B cell (primary cell): ENCODE data around the gene PSENEN. TPM values are rescaled to one million over a fixed set of nuclear protein-coding genes. Genes with fewer than 3 reads are reported as not detected.

Experiments used
- ATAC-seq: fragments of 200-7000 bp; cut with Tn5 transposase; one replicate; pipeline ENCODE4 v1.10.0; 2021; ENCODE audit warnings: low read depth, mild to moderate bottlenecking, moderate number of reproducible peaks, moderate library complexity
- CTCF ChIA-PET: fragments of 350-600 bp; sonication (Branson Sonifier 250); formaldehyde crosslinking; loops from one replicate; lab custom pipeline; 2021; ENCODE audit warnings: antibody characterized with exemption, inconsistent platforms; lab: Charles Lee
- POLR2A ChIA-PET: fragments of 350-600 bp; sonication (Branson Sonifier 250); formaldehyde crosslinking; loops from one replicate; lab custom pipeline; 2021; ENCODE audit warnings: antibody characterized with exemption; lab: Charles Lee
- DNase-seq: peaks from one replicate; pipeline ENCODE4 v3.0.0; 2013
- H2AFZ ChIP-seq: 2 replicates; pipeline ENCODE4 v1.6.1; 2012; ENCODE audit warnings: mild to moderate bottlenecking, low read depth, low read length; ENCODE audit not compliant: insufficient read depth, poor library complexity, severe bottlenecking
- H3K27ac ChIP-seq, 2 donors: 1 replicate in 1 of 2; 2 replicates in 1 of 2; pipeline ENCODE4 v1.5.1; 2012 to 2013; ENCODE audit warnings: low read length in 2 of 2, mild to moderate bottlenecking in 2 of 2, moderate library complexity in 1 of 2
- H3K27me3 ChIP-seq, 4 experiments: fragments of 200-600 bp in 1 of 4; sonication (generic) in 1 of 4; replicated peaks in 1 of 4; 1 replicate in 2 of 4; 2 replicates in 2 of 4; pipeline versions ENCODE4 v1.6.1 to v1.7.0; 2013 to 2016; ENCODE audit warnings: low read length in 3 of 4, mild to moderate bottlenecking in 2 of 4, mixed read lengths in 1 of 4, moderate library complexity in 1 of 4; ENCODE audit not compliant: insufficient read depth in 4 of 4, control insufficient read depth in 3 of 4; ENCODE audit errors: control extremely low read depth in 1 of 4
- H3K36me3 ChIP-seq, 2 experiments: replicated peaks in 1 of 2; 1 replicate in 1 of 2; 2 replicates in 1 of 2; pipeline versions ENCODE4 v1.6.1 to v1.7.1; 2013; ENCODE audit warnings: low read length in 1 of 2; ENCODE audit not compliant: insufficient read depth in 2 of 2, control insufficient read depth in 1 of 2; ENCODE audit errors: control extremely low read depth in 1 of 2, extremely low read depth in 1 of 2
- H3K4me1 ChIP-seq, 2 donors: fragments of 200-600 bp in 1 of 2; sonication (generic) in 1 of 2; 1 replicate in 1 of 2; 2 replicates in 1 of 2; pipeline versions ENCODE4 v1.5.1 to v1.6.1; 2013 to 2017; ENCODE audit warnings: low read length in 2 of 2; ENCODE audit not compliant: control insufficient read depth in 2 of 2, insufficient read depth in 2 of 2
- H3K4me2 ChIP-seq: replicated peaks from 2 replicates; pipeline ENCODE3; 2012; ENCODE audit warnings: mild to moderate bottlenecking, low read depth, low read length; ENCODE audit not compliant: poor library complexity, severe bottlenecking
- H3K4me3 ChIP-seq, 5 experiments: fragments of 200-600 bp in 1 of 5; sonication (generic) in 1 of 5; 1 replicate in 3 of 5; 2 replicates in 2 of 5; pipeline versions ENCODE4 v1.5.1 to v1.7.0; 2011 to 2016; ENCODE audit warnings: low read length in 4 of 5, mild to moderate bottlenecking in 4 of 5, low read depth in 2 of 5, control low read depth in 1 of 5, moderate library complexity in 1 of 5; ENCODE audit not compliant: insufficient read depth in 1 of 5; ENCODE audit errors: control extremely low read depth in 1 of 5, extremely low read depth in 1 of 5
- H3K79me2 ChIP-seq: fragments of 200-600 bp; sonication (generic); one replicate; pipeline ENCODE4 v1.6.0; 2016; ENCODE audit warnings: low read length; ENCODE audit not compliant: control insufficient read depth, insufficient read depth
- H3K9ac ChIP-seq: fragments of 200-600 bp; sonication (generic); 2 replicates; pipeline ENCODE4 v1.6.1; 2017; ENCODE audit warnings: mild to moderate bottlenecking, low read length, moderate library complexity
- H3K9me3 ChIP-seq, 3 donors: one replicate each; pipeline versions ENCODE4 v1.6.1 to v1.7.1; 2013; ENCODE audit warnings: low read length in 2 of 3; ENCODE audit not compliant: control insufficient read depth in 2 of 3, insufficient read depth in 1 of 3; ENCODE audit errors: control extremely low read depth in 1 of 3
- H4K20me1 ChIP-seq: 2 replicates; pipeline ENCODE4 v1.6.0; 2012; ENCODE audit warnings: mild to moderate bottlenecking, low read length; ENCODE audit not compliant: insufficient read depth, control insufficient read depth, poor library complexity, severe bottlenecking
- H3K27ac Mint-ChIP-seq: one replicate; pipeline ENCODE4 v1.8.0; 2021; ENCODE audit warnings: mixed read lengths
- H3K27me3 Mint-ChIP-seq: one replicate; pipeline ENCODE4 v1.8.0; 2021; ENCODE audit warnings: mixed read lengths
- H3K4me1 Mint-ChIP-seq: one replicate; pipeline ENCODE4 v1.8.0; 2021; ENCODE audit warnings: mixed read lengths
- H3K4me3 Mint-ChIP-seq: one replicate; pipeline ENCODE4 v1.8.0; 2021; ENCODE audit warnings: mixed read lengths
- H3K9me3 Mint-ChIP-seq: one replicate; pipeline ENCODE4 v1.8.0; 2022; ENCODE audit warnings: mixed read lengths; ENCODE audit not compliant: insufficient read depth
- EZH2 ChIP-seq: IDR thresholded peaks from 2 replicates; pipeline ENCODE4 v1.6.1; 2012; ENCODE audit warnings: borderline replicate concordance, low read depth, mild to moderate bottlenecking, moderate library complexity, low read length; ENCODE audit not compliant: insufficient read depth, poor library complexity, severe bottlenecking
- WGBS: methylation state at CpG from one replicate; pipeline ENCODE4 v1.1.5; 2013; ENCODE audit warnings: missing lambda C conversion rate; ENCODE audit not compliant: insufficient coverage; 5-methylcytosine and 5-hydroxymethylcytosine counted together
- intact Hi-C: fragments of 100-400 bp; cut with micrococcal nuclease; formaldehyde crosslinking; loops from one replicate; pipeline ENCODE4 v1.10.0; 2022
- polyA plus RNA-seq: library from polyadenylated mRNA; depleted of rRNA; stranded (reverse); fragments of >200 nt; gene quantifications from 2 replicates; pipeline ENCODE4 v1.2.3, GENCODE V29; 2012
- total RNA-seq, 2 donors: library from RNA; stranded (reverse); fragments of 120-200 nt in 1 of 2; gene quantifications; 1 replicate in 1 of 2; 2 replicates in 1 of 2; pipeline versions ENCODE4 v1.2.3 to v1.2.4, GENCODE V29; 2013 to 2022
- TF ChIP-seq, protein P1 (sequence below): fragments of 200-600 bp; IDR thresholded peaks from one replicate; pipeline ENCODE4 v1.8.0; 2022; ENCODE audit warnings: antibody characterized with exemption, mild to moderate bottlenecking

PSENEN gene
- total and polyA plus RNA-seq, 2 donors (not counting 1 experiment from before 2014, with no cell fraction given), result 17.7 to 36.4 TPM

DNA sequence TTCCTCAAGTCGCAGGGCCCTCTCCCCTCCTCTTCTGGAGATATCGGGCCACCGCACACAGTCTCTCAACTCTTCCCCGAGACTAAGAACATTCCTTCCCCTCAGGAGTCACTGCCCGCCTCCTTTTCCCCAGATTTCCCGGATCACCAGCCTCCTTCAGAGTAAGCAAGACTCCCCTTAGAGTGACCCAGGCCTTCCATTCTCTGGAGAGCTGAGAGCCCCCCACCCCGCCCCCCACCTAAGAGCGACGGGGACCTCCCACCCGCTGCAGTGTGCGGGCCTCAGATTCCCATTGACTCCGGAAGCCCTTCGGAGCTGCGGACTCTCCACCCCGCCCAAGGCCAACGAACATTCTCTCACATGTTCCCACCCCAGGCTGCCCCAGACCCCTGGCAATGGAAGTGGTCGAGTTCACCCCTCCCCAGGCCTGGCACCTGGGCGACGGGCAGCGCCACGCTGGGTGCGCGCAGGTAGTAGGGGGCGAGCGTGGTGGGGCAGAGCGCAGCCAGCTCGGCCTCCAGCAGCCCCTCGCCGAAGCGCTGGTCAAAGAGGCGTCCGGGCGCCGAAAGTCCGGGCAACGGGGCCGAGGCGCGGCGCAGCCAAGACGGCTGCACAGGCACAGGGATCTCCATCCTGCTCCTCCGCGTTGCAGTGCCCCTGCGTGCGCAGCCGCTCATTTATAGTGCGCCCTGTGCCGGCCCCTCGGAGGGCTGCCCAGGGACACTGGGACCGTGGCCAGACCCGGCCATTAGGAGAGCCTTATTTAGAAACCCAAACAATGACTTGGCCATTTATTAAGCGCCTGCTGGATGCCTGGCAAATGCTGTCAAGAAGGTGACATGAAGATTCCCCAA is 11.2 kb downstream of the PSENEN start, which contains the start of gene HSPB6:
HSPB6 (minus strand) TSS at position 653 of the 854 bp plus-strand sequence; CDS start at position 632, 21 bp downstream.
- intact Hi-C loops, result loop anchor here (5.0 kb wide), 1 partner anchor 64 kb away; no protein-coding TSS in a partner anchor
- TF ChIP-seq, protein P1, sequence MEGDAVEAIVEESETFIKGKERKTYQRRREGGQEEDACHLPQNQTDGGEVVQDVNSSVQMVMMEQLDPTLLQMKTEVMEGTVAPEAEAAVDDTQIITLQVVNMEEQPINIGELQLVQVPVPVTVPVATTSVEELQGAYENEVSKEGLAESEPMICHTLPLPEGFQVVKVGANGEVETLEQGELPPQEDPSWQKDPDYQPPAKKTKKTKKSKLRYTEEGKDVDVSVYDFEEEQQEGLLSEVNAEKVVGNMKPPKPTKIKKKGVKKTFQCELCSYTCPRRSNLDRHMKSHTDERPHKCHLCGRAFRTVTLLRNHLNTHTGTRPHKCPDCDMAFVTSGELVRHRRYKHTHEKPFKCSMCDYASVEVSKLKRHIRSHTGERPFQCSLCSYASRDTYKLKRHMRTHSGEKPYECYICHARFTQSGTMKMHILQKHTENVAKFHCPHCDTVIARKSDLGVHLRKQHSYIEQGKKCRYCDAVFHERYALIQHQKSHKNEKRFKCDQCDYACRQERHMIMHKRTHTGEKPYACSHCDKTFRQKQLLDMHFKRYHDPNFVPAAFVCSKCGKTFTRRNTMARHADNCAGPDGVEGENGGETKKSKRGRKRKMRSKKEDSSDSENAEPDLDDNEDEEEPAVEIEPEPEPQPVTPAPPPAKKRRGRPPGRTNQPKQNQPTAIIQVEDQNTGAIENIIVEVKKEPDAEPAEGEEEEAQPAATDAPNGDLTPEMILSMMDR, result no peak
- peak; percentile 47 for TF ChIP-seq EZH2
- Mint-ChIP-seq H3K9me3 (no peaks in the 10 kb centered on the region), H3K4me3 (peak within 1 kb of the TSS; percentile 99), H3K27ac (peak within 1 kb of the TSS; percentile 99), H3K4me1 (peaks cover 34% of the 10 kb centered on the region), H3K27me3 (peaks cover 17% of the 10 kb centered on the region)
- ChIA-PET CTCF (interaction anchor here (1.3 kb wide), 1 partner anchor 16 kb away, joined by 3 read pairs; no protein-coding TSS in a partner anchor), POLR2A (interaction anchor here (1.1 to 2.2 kb wide), 4 partner anchors 8 to 16 kb away, joined by 7 to 17 read pairs (median 9); partner anchors contain the start of genes LIN37, PSENEN and U2AF1L4)
- Histone ChIP-seq H3K9me3 (peaks cover 0 to 10% (median 0%) of the 10 kb centered on the region in 3 donors), H4K20me1 (peaks cover 4% of the 10 kb centered on the region), H3K4me2 (peak within 1 kb of the TSS; percentile 98), H3K4me3 (peak within 1 kb of the TSS; percentile 85 to 99 (median 94)), H3K79me2 (peaks cover 23% of the 10 kb centered on the region), H3K9ac (peak within 1 kb of the TSS; percentile 96), H3K4me1 (peaks cover 24 to 35% of the 10 kb centered on the region in 2 donors), H3K27ac (peak within 1 kb of the TSS in 1 of 2 donors; percentile 96), H3K27me3 (peaks cover 0 to 26% (median 10%) of the 10 kb centered on the region in 4 experiments), H2AFZ (peak within 1 kb of the TSS; percentile 89), H3K36me3 (peaks cover 0 to 29% of the 10 kb centered on the region in 2 experiments)
- DNase-seq, result peak; percentile 32
- no peak for ATAC-seq
- 10% methylated on average over 50 of the region's 52 CpGs for WGBS
